H1 (cell line): Measurements from ENCODE around the gene CYP2W1.

ENCODE experiments used
- BACH1 ChIP-seq: IDR thresholded peaks from 2 replicates; pipeline ENCODE4 v1.6.1; 2012; ENCODE audit warnings: low read length, improper control_type of control experiment
- CBX5 ChIP-seq: fragments of 300-800, 300-1000 bp; sonication (generic); IDR thresholded peaks from 2 replicates; pipeline ENCODE4 v1.7.1; 2016; ENCODE audit warnings: antibody characterized with exemption, low read length, low read depth
- CHD1 ChIP-seq: IDR thresholded peaks from 2 replicates; pipeline ENCODE4 v1.6.1; 2012; ENCODE audit warnings: low read depth, low read length, improper control_type of control experiment
- CREB1 ChIP-seq: IDR thresholded peaks from 2 replicates; pipeline ENCODE4 v1.6.1; 2012; ENCODE audit warnings: inconsistent platforms
- CTCF ChIP-seq, 3 experiments: IDR thresholded peaks; 1 replicate in 2 of 3; 2 replicates in 1 of 3; pipeline versions ENCODE4 v1.5.1 to v1.6.1; 2011; ENCODE audit warnings: low read length in 3 of 3, mild to moderate bottlenecking in 3 of 3, inconsistent platforms in 2 of 3, low read depth in 1 of 3, moderate library complexity in 1 of 3; ENCODE audit not compliant: insufficient read depth in 1 of 3; ENCODE audit errors: control extremely low read depth in 1 of 3
- EZH2 ChIP-seq: fragments of 200-600 bp; sonication (generic); IDR thresholded peaks from 2 replicates; pipeline ENCODE4 v1.7.1; 2012; ENCODE audit warnings: low read depth, mild to moderate bottlenecking, moderate library complexity, low read length, inconsistent platforms; ENCODE audit not compliant: severe bottlenecking
- NRF1 ChIP-seq: IDR thresholded peaks from 2 replicates; pipeline ENCODE4 v1.6.1; 2011; ENCODE audit warnings: mild to moderate bottlenecking, low read depth, low read length, improper control_type of control experiment
- POLR2A ChIP-seq, 2 experiments: IDR thresholded peaks; 1 replicate in 1 of 2; 2 replicates in 1 of 2; pipeline ENCODE4 v1.6.1; 2011; ENCODE audit warnings: low read depth in 2 of 2, low read length in 2 of 2, mild to moderate bottlenecking in 2 of 2; ENCODE audit errors: control extremely low read depth in 1 of 2
- POU5F1 ChIP-seq: IDR thresholded peaks from 2 replicates; pipeline ENCODE4 v1.6.1; 2011; ENCODE audit warnings: low read depth, mild to moderate bottlenecking, low read length, moderate library complexity
- TBP ChIP-seq: IDR thresholded peaks from 2 replicates; pipeline ENCODE4 v1.6.1; 2011; ENCODE audit warnings: low read depth, low read length, improper control_type of control experiment
- USF2 ChIP-seq: IDR thresholded peaks from 2 replicates; pipeline ENCODE4 v1.6.1; 2011; ENCODE audit warnings: low read length, improper control_type of control experiment
- YY1 ChIP-seq: IDR thresholded peaks from 2 replicates; pipeline ENCODE4 v1.6.1; 2011; ENCODE audit warnings: low read depth, mild to moderate bottlenecking, low read length

DNA sequence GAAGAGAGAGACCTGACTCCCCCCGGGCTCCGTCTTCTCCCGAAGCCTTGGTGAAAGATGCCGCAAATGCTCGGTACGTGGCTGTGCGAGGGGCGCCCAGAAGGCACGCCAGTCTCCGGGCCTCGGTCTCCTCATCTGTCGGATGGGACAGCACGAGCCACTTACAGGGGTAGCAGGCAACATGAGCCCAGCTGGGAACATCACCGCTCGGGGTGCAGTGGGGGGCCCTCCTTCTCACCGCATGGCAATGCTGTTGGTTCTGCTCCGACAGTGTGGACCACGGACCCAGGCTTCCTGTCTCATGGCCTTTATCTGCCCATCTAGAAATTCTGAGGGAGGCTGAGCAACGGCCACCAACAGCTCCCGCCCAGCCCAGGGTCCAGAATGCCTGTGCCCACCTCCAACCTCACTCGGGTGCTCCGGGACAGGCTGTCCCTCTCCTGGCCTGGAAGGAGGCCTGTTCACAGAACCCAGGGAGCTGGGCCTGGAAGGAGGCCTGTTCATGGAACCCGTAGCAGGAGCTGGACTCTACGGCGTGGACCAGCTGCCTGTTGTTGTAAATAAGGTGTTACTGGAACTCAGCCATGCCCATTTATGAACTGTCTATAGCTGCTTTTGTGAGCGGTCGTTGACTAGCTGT lies 44.3 kb upstream of the CYP2W1 start:
- TF ChIP-seq EZH2 (no peak), CTCF (IDR thresholded peaks at IDR 0.05; ENCODE audit: control extremely low read depth in 1 of 3, insufficient read depth in 1 of 3, low read depth in 1 of 3, low read length in 3 of 3) (no peak), POU5F1 (no peak), USF2 (no peak), CBX5 (no peak), POLR2A (IDR thresholded peaks at IDR 0.05; ENCODE audit: control extremely low read depth in 1 of 2, low read depth in 2 of 2, low read length in 2 of 2) (no peak), NRF1 (no peak), BACH1 (no peak), CREB1 (no peak), YY1 (no peak), CHD1 (no peak), TBP (no peak)
